GM10847 (cell line): ENCODE results near the gene UQCC3.

Experiments used
- POLR2A ChIP-seq: IDR thresholded peaks from 2 replicates; pipeline ENCODE4 v1.6.1; 2011; ENCODE audit not compliant: insufficient read length; ENCODE audit errors: extremely low read depth

UQCC3 gene

GRCh38 chr11:62671608-62672389, at the start of gene UQCC3, which contains the start of gene LBHD1:
UQCC3 (plus strand) TSS chr11:62671673; CDS start chr11:62671746, 73 bp downstream.
LBHD1 (minus strand) TSS chr11:62672267; CDS start chr11:62670031, 2,236 bp downstream.
- peak; percentile 71 for TF ChIP-seq POLR2A

GRCh38 chr11:62622476-62623089, 48.9 kb upstream of the UQCC3 start:
- TF ChIP-seq POLR2A: no peak

- no peak for TF ChIP-seq POLR2A
Observed at GRCh38 chr11:62627713-62628112, 43.8 kb upstream of the UQCC3 start.

GRCh38 chr11:62632492-62632891, 39.0 kb upstream of the UQCC3 start:
- TF ChIP-seq POLR2A: no peak

- no peak for TF ChIP-seq POLR2A
Observed at GRCh38 chr11:62644220-62644619, 27.3 kb upstream of the UQCC3 start.

GRCh38 chr11:62645671-62645945, 25.9 kb upstream of the UQCC3 start:
- no peak for TF ChIP-seq POLR2A

- TF ChIP-seq POLR2A: peak; percentile 92
Observed at GRCh38 chr11:62645946-62646824, 25.3 kb upstream of the UQCC3 start, which contains the start of gene GANAB. GANAB (minus strand) TSS chr11:62646613; CDS start chr11:62646599, 14 bp downstream.

GRCh38 chr11:62646825-62647608, 24.5 kb upstream of the UQCC3 start:
- TF ChIP-seq POLR2A: no peak

GRCh38 chr11:62647609-62648005, 23.9 kb upstream of the UQCC3 start:
- TF ChIP-seq POLR2A: no peak

- no peak for TF ChIP-seq POLR2A
Observed at GRCh38 chr11:62648185-62648966, 23.1 kb upstream of the UQCC3 start.

GRCh38 chr11:62648967-62649364, 22.5 kb upstream of the UQCC3 start:
- TF ChIP-seq POLR2A: no peak

- no peak for TF ChIP-seq POLR2A
Observed at GRCh38 chr11:62649486-62649885, 22.0 kb upstream of the UQCC3 start.

GRCh38 chr11:62652161-62653006, 19.1 kb upstream of the UQCC3 start:
- no peak for TF ChIP-seq POLR2A

- no peak for TF ChIP-seq POLR2A
Observed at GRCh38 chr11:62654297-62654696, 17.2 kb upstream of the UQCC3 start.
